Neural cell (in vitro differentiated cells): Measurements from ENCODE around the gene DLK1. TPM values are rescaled to one million over a fixed set of nuclear protein-coding genes. Genes with fewer than 3 reads are reported as not detected.

Experiments used
- H2AFZ ChIP-seq: fragments of 200-600, 300-800 bp; sonication (generic), shearing (Covaris generic); 2 replicates; pipeline ENCODE4 v1.6.0; 2014; ENCODE audit warnings: low read depth, mild to moderate bottlenecking, antibody characterized with exemption, low read length, moderate library complexity
- H3F3A ChIP-seq: fragments of 200-600 bp; shearing (Covaris generic); 2 replicates; pipeline ENCODE4 v1.6.1; 2016; ENCODE audit warnings: mild to moderate bottlenecking, moderate library complexity, mixed read lengths, antibody characterized with exemption, low read length; ENCODE audit not compliant: insufficient read depth, poor library complexity, severe bottlenecking
- H3K27ac ChIP-seq: fragments of 200-600, 300-800 bp; sonication (generic), shearing (Covaris generic); 2 replicates; pipeline ENCODE4 v1.5.1; 2014; ENCODE audit warnings: mild to moderate bottlenecking, low read length, moderate library complexity
- H3K27me3 ChIP-seq: fragments of 300-800, 200-600 bp; sonication (generic), shearing (Covaris generic); 2 replicates; pipeline ENCODE4 v1.6.0; 2014; ENCODE audit warnings: mild to moderate bottlenecking, low read depth, low read length, moderate library complexity; ENCODE audit not compliant: insufficient read depth
- H3K36me3 ChIP-seq: fragments of 300-800, 200-600 bp; sonication (generic), shearing (Covaris generic); 2 replicates; pipeline ENCODE4 v1.5.1; 2014; ENCODE audit warnings: mild to moderate bottlenecking, antibody characterized with exemption, low read length, moderate library complexity; ENCODE audit not compliant: insufficient read depth
- H3K4me2 ChIP-seq: fragments of 300-800, 200-600 bp; sonication (generic), shearing (Covaris generic); 2 replicates; pipeline ENCODE4 v1.6.0; 2014; ENCODE audit warnings: mild to moderate bottlenecking, low read length
- H3K4me3 ChIP-seq: fragments of 300-800, 200-600 bp; sonication (generic), shearing (Covaris generic); 2 replicates; pipeline ENCODE4 v1.5.1; 2014; ENCODE audit warnings: mild to moderate bottlenecking, low read length, moderate library complexity
- H3K79me2 ChIP-seq: fragments of 200-600 bp; shearing (Covaris generic); replicated peaks from 2 replicates; pipeline ENCODE4 v1.6.0; 2014; ENCODE audit warnings: mild to moderate bottlenecking, low read length, moderate library complexity; ENCODE audit not compliant: insufficient read depth
- H3K9ac ChIP-seq: fragments of 300-800, 200-600 bp; sonication (generic), shearing (Covaris generic); 2 replicates; pipeline ENCODE4 v1.6.1; 2016; ENCODE audit warnings: mild to moderate bottlenecking, low read length, mixed read lengths
- H3K9me2 ChIP-seq: fragments of 200-600 bp; shearing (Covaris generic); 2 replicates; pipeline ENCODE4 v1.6.1; 2016; ENCODE audit warnings: mild to moderate bottlenecking, low read length, mixed read lengths; ENCODE audit not compliant: insufficient read depth
- H3K9me3 ChIP-seq: fragments of 200-600, 300-800 bp; sonication (generic), shearing (Covaris generic); 2 replicates; pipeline ENCODE4 v1.6.1; 2016; ENCODE audit warnings: mild to moderate bottlenecking, mixed run types, low read length, moderate library complexity, mixed read lengths
- H4K20me1 ChIP-seq: fragments of 200-600 bp; shearing (Covaris generic); 2 replicates; pipeline ENCODE4 v1.6.1; 2016; ENCODE audit warnings: mild to moderate bottlenecking, mixed run types; ENCODE audit not compliant: insufficient read depth
- CTCF ChIP-seq: fragments of 450-650 bp; IDR thresholded peaks from 2 replicates; pipeline ENCODE4 v1.5.1; 2014; ENCODE audit warnings: antibody characterized with exemption, mild to moderate bottlenecking, moderate library complexity; ENCODE audit not compliant: poor library complexity, severe bottlenecking
- EP300 ChIP-seq: fragments of 450-650 bp; conservative IDR thresholded peaks from 2 replicates; pipeline ENCODE4 v1.6.1; 2014; ENCODE audit warnings: antibody characterized with exemption, mild to moderate bottlenecking, moderate library complexity; ENCODE audit not compliant: poor library complexity, severe bottlenecking
- EZH2 ChIP-seq: fragments of 200-600, 300-800 bp; shearing (Covaris generic), sonication (generic); IDR thresholded peaks from 2 replicates; pipeline ENCODE4 v1.6.1; 2014; ENCODE audit warnings: antibody characterized with exemption, low read length, borderline replicate concordance, mild to moderate bottlenecking; ENCODE audit not compliant: insufficient read depth, poor library complexity, severe bottlenecking
- MXI1 ChIP-seq: fragments of 450-650 bp; conservative IDR thresholded peaks from 2 replicates; pipeline ENCODE4 v1.6.1; 2014; ENCODE audit warnings: antibody characterized with exemption, mild to moderate bottlenecking; ENCODE audit not compliant: poor library complexity, severe bottlenecking
- POLR2AphosphoS5 ChIP-seq: IDR thresholded peaks from 2 replicates; pipeline ENCODE4 v1.6.1; 2012
- RAD21 ChIP-seq: fragments of 450-650 bp; conservative IDR thresholded peaks from 2 replicates; pipeline ENCODE4 v1.6.1; 2014; ENCODE audit warnings: antibody characterized with exemption, mild to moderate bottlenecking, moderate library complexity
- SMC3 ChIP-seq: fragments of 450-650 bp; conservative IDR thresholded peaks from 2 replicates; pipeline ENCODE4 v1.6.1; 2014; ENCODE audit warnings: antibody characterized with exemption, mild to moderate bottlenecking, moderate library complexity; ENCODE audit not compliant: poor library complexity
- TAF1 ChIP-seq: IDR thresholded peaks from 2 replicates; pipeline ENCODE4 v1.6.1; 2012; ENCODE audit warnings: low read depth
- polyA plus RNA-seq: library from polyadenylated mRNA; depleted of rRNA; stranded (reverse); fragments of >200 nt; gene quantifications from 2 replicates; pipeline ENCODE4 v1.2.3, GENCODE V29; 2014
- TF ChIP-seq, protein P1 (sequence below): IDR thresholded peaks from 2 replicates; pipeline ENCODE4 v1.6.1; 2012; ENCODE audit warnings: borderline replicate concordance

Gene DLK1
- polyA plus RNA-seq, 1 donor from 2014 or later: 6.8 TPM

DNA sequence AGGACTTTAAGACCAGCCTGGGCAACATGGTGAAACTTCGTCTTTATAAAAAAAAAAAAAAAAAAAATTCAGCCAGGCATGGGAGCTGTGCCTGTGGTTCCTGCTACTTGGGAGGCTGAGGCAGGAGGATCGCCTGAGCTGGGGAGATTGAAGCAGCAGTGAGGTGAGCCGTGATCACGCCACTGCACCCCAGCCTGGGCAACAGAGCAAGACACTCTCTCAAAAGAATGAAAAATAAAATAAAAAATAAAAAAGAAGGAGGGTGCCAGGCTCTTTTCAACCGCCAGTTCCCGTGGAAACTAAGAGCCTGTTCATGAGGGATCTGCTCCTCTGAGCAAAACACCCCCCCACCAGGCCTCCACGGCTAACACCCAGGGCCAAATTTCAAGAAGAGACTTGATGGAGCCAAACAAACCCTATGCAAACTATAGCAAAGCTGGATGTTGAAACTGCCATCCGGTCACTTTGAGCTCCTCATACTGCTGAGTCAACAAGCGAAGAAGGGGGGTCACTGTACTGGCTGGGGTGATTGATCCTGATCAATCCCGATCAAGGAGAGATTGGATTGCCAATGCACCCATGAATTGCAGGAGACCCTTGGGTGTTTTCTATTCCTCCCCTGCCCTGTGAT, 23.4 kb downstream of the DLK1 start:
- H2AFZ ChIP-seq: no peak overlapping the region
- H3K4me2 ChIP-seq: no peak overlapping the region
- no peak overlapping the region for H3K9ac ChIP-seq
- H3K36me3 ChIP-seq: no peaks in the 10 kb centered on the region
- H3F3A ChIP-seq: no peaks in the 10 kb centered on the region
- H3K79me2 ChIP-seq: no peaks in the 10 kb centered on the region
- no peak overlapping the region for H3K27ac ChIP-seq
- no peaks in the 10 kb centered on the region for H4K20me1 ChIP-seq
- H3K9me3 ChIP-seq: no peaks in the 10 kb centered on the region
- no peak overlapping the region for H3K4me3 ChIP-seq
- TF ChIP-seq, protein P1, sequence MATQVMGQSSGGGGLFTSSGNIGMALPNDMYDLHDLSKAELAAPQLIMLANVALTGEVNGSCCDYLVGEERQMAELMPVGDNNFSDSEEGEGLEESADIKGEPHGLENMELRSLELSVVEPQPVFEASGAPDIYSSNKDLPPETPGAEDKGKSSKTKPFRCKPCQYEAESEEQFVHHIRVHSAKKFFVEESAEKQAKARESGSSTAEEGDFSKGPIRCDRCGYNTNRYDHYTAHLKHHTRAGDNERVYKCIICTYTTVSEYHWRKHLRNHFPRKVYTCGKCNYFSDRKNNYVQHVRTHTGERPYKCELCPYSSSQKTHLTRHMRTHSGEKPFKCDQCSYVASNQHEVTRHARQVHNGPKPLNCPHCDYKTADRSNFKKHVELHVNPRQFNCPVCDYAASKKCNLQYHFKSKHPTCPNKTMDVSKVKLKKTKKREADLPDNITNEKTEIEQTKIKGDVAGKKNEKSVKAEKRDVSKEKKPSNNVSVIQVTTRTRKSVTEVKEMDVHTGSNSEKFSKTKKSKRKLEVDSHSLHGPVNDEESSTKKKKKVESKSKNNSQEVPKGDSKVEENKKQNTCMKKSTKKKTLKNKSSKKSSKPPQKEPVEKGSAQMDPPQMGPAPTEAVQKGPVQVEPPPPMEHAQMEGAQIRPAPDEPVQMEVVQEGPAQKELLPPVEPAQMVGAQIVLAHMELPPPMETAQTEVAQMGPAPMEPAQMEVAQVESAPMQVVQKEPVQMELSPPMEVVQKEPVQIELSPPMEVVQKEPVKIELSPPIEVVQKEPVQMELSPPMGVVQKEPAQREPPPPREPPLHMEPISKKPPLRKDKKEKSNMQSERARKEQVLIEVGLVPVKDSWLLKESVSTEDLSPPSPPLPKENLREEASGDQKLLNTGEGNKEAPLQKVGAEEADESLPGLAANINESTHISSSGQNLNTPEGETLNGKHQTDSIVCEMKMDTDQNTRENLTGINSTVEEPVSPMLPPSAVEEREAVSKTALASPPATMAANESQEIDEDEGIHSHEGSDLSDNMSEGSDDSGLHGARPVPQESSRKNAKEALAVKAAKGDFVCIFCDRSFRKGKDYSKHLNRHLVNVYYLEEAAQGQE: no peak
- TF ChIP-seq SMC3: no peak
- TF ChIP-seq CTCF: no peak
- no peak for TF ChIP-seq POLR2AphosphoS5
- TF ChIP-seq RAD21: no peak
- TF ChIP-seq EZH2: no peak
- no peak for TF ChIP-seq TAF1
- no peak for TF ChIP-seq MXI1
- no peaks in the 10 kb centered on the region for H3K9me2 ChIP-seq
- H3K27me3 ChIP-seq: no peaks in the 10 kb centered on the region

GRCh38 chr14:100750762-100751699, 24.3 kb downstream of the DLK1 start:
- Histone ChIP-seq H3K4me2 (no peak overlapping the region), H3K9ac (no peak overlapping the region), H3K27me3 (no peaks in the 10 kb centered on the region), H3K4me3 (no peak overlapping the region), H3F3A (no peaks in the 10 kb centered on the region), H3K27ac (no peak overlapping the region), H3K9me3 (no peaks in the 10 kb centered on the region), H3K36me3 (no peaks in the 10 kb centered on the region), H3K9me2 (no peaks in the 10 kb centered on the region), H2AFZ (no peak overlapping the region), H3K79me2 (no peaks in the 10 kb centered on the region), H4K20me1 (no peaks in the 10 kb centered on the region)
- TF ChIP-seq EZH2: no peak
- TF ChIP-seq CTCF: no peak
- no peak for TF ChIP-seq MXI1
- no peak for TF ChIP-seq EP300
- TF ChIP-seq, protein P1: no peak
- TF ChIP-seq RAD21: no peak
- TF ChIP-seq POLR2AphosphoS5: no peak
- TF ChIP-seq SMC3: no peak
- no peak for TF ChIP-seq TAF1
